HepG2 (cell line): ENCODE measurements around the gene JUND. TPM values are rescaled to one million over a fixed set of nuclear protein-coding genes. Genes with fewer than 3 reads are reported as not detected.

Source experiments
- JUNB ChIP-seq: sonication (generic); formaldehyde crosslinking; IDR thresholded peaks from 2 replicates; pipeline ENCODE4 v1.8.0; 2022; ENCODE audit warnings: missing genetic modification reagents, mild to moderate bottlenecking, borderline replicate concordance
- NFAT5 ChIP-seq: sonication (generic); formaldehyde crosslinking; IDR thresholded peaks from 2 replicates; pipeline ENCODE4 v1.4.0; 2020; ENCODE audit warnings: missing genetic modification reagents
- NFE2L1 ChIP-seq: sonication (generic); formaldehyde crosslinking; IDR thresholded peaks from 2 replicates; pipeline ENCODE4 v1.4.0; 2020; ENCODE audit warnings: missing genetic modification reagents, mild to moderate bottlenecking, borderline replicate concordance
- NR2F2 ChIP-seq: IDR thresholded peaks from 2 replicates; pipeline ENCODE4 v1.6.1; 2012; ENCODE audit warnings: low read depth, inconsistent platforms, borderline replicate concordance
- PHF8 ChIP-seq: sonication (generic); formaldehyde crosslinking; IDR thresholded peaks from 2 replicates; pipeline ENCODE4 v1.5.0; 2020; ENCODE audit warnings: missing genetic modification reagents
- SALL1 ChIP-seq: sonication (generic); formaldehyde crosslinking; IDR thresholded peaks from 2 replicates; pipeline ENCODE4 v1.8.0; 2022; ENCODE audit warnings: mild to moderate bottlenecking, missing genetic modification reagents
- SOX13 ChIP-seq, 3 experiments: fragments of 450-650 bp in 1 of 3; sonication (generic) in 1 of 3; formaldehyde crosslinking in 1 of 3; IDR thresholded peaks in 2 of 3; conservative IDR thresholded peaks in 1 of 3; 2 replicates each; pipeline versions ENCODE4 v1.5.0 to v1.6.1; 2016 to 2020; ENCODE audit warnings: antibody characterized with exemption in 1 of 3, mild to moderate bottlenecking in 1 of 3, missing compliant biosample characterization in 1 of 3, missing genetic modification reagents in 1 of 3, moderate library complexity in 1 of 3
- SRSF1 ChIP-seq: fragments of 200-400 bp; formaldehyde crosslinking; optimal IDR thresholded peaks from 2 replicates; pipeline ENCODE3; 2017; ENCODE audit warnings: mild to moderate bottlenecking, low read depth, low read length, moderate library complexity
- SRSF4 ChIP-seq: fragments of 200-400 bp; formaldehyde crosslinking; IDR thresholded peaks from one replicate; pipeline ENCODE4 v1.6.1; 2018; ENCODE audit warnings: mild to moderate bottlenecking, low read depth, low read length, moderate library complexity; ENCODE audit not compliant: poor library complexity, severe bottlenecking
- ZMAT3 ChIP-seq: sonication (generic); formaldehyde crosslinking; conservative IDR thresholded peaks from 2 replicates; pipeline ENCODE4 v1.7.0; 2021; ENCODE audit warnings: missing genetic modification reagents
- ZMYM4 ChIP-seq: sonication (generic); formaldehyde crosslinking; IDR thresholded peaks from 2 replicates; pipeline ENCODE4 v1.8.1; 2023; ENCODE audit warnings: mild to moderate bottlenecking, missing genetic modification reagents
- ZNF143 ChIP-seq: sonication (generic); formaldehyde crosslinking; IDR thresholded peaks from 2 replicates; pipeline ENCODE4 v1.4.0; 2020; ENCODE audit warnings: missing genetic modification reagents
- ZNF550 ChIP-seq: sonication (generic); formaldehyde crosslinking; IDR thresholded peaks from 2 replicates; pipeline ENCODE4 v1.4.0; 2020; ENCODE audit warnings: mild to moderate bottlenecking, missing genetic modification reagents, borderline replicate concordance
- ZNF891 ChIP-seq: sonication (generic); formaldehyde crosslinking; IDR thresholded peaks from 2 replicates; pipeline ENCODE4 v1.5.0; 2020; ENCODE audit warnings: mild to moderate bottlenecking, missing genetic modification reagents
- polyA plus RNA-seq, 8 experiments: library from polyadenylated mRNA; depleted of rRNA in 3 of 8; stranded (reverse) in 7 of 8; unstranded in 1 of 8; fragments of >200 nt; fragmentation: Illumina TruSeq in 4 of 8; extraction: Trizol in 4 of 8; gene quantifications; 2 replicates each; pipeline versions ENCODE4 v1.2.1 to v1.2.3, GENCODE V29; 2011 to 2016; ENCODE audit warnings: low read depth in 4 of 8, missing spikeins in 1 of 8, mixed read lengths in 1 of 8; ENCODE audit not compliant: insufficient read depth in 1 of 8
- total RNA-seq, 5 experiments: library from RNA; depleted of rRNA; stranded (reverse); fragments of >200 nt; fragmentation: Illumina TruSeq; extraction: Trizol; gene quantifications; 2 replicates each; pipeline ENCODE4 v1.2.3, GENCODE V29; 2016; ENCODE audit warnings: low read depth in 1 of 5
- TF ChIP-seq, protein P1 (sequence below): sonication (generic); formaldehyde crosslinking; IDR thresholded peaks from 2 replicates; pipeline ENCODE4 v1.4.0; 2020; ENCODE audit warnings: mild to moderate bottlenecking, missing genetic modification reagents
- TF ChIP-seq, protein P2 (sequence below): sonication (generic); formaldehyde crosslinking; IDR thresholded peaks from 2 replicates; pipeline ENCODE4 v1.8.1; 2022; ENCODE audit warnings: mild to moderate bottlenecking, missing genetic modification reagents
- TF ChIP-seq, protein P3 (sequence below): sonication (generic); formaldehyde crosslinking; IDR thresholded peaks from 2 replicates; pipeline ENCODE4 v1.4.0; 2020; ENCODE audit warnings: missing genetic modification reagents

The JUND gene
- total and polyA plus RNA-seq, 2 of the 13 experiments (the other 11 are each of a cell fraction or from before 2014, with no cell fraction given), result 41.2 to 59.8 TPM

DNA sequence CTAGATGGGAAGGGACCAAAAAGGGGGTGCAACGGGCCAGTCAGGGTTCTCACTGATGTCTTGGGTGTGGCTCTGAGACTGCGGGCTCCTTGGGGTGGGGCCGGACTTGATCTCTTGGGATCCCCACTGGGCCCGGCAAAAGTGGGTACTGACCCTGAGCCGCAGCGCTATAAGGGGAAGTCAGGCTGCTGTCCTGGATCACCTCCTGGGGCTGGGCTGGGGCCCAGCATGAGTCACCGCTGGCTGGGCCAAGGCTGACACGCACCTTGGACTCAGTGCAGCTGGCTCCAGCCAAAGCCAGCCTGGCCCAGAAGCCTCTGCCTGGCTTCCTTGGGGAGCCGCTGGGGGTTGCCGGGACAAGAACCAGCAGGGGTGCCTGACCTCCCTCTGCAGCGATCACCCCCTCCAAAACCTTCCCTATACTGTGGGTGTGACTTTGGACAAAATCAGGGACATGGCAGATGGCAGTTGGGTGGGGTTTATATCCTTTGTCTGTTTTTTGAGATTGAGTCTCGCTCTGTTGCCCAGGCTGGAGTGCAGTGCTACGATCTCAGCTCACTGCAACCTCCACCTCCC lies 6.6 kb downstream of the JUND start (continued):
- TF ChIP-seq, protein P1, sequence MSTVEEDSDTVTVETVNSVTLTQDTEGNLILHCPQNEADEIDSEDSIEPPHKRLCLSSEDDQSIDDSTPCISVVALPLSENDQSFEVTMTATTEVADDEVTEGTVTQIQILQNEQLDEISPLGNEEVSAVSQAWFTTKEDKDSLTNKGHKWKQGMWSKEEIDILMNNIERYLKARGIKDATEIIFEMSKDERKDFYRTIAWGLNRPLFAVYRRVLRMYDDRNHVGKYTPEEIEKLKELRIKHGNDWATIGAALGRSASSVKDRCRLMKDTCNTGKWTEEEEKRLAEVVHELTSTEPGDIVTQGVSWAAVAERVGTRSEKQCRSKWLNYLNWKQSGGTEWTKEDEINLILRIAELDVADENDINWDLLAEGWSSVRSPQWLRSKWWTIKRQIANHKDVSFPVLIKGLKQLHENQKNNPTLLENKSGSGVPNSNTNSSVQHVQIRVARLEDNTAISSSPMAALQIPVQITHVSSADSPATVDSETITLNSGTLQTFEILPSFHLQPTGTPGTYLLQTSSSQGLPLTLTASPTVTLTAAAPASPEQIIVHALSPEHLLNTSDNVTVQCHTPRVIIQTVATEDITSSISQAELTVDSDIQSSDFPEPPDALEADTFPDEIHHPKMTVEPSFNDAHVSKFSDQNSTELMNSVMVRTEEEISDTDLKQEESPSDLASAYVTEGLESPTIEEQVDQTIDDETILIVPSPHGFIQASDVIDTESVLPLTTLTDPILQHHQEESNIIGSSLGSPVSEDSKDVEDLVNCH, result no peak
- TF ChIP-seq NR2F2 (no peak), SALL1 (CRISPR knock-in tag) (peak; percentile 68), ZMYM4 (CRISPR knock-in tag) (no peak; the same call in 1 of the 2 replicates), SRSF4 (no peak), ZNF550 (CRISPR knock-in tag) (no peak), SOX13 (IDR thresholded peaks at IDR 0.05) (no peak), SOX13 (CRISPR knock-in tag; conservative IDR thresholded peaks at IDR 0.05 in 1 of 2, IDR thresholded peaks at IDR 0.05 in 1 of 2) (0 out of 4 replicates have a peak, but pooled peaks of 1 of the 2 experiments have one; percentile 24), ZNF891 (CRISPR knock-in tag) (no peak), ZNF143 (CRISPR knock-in tag) (peak; percentile 63; the same call in 1 of the 2 replicates), PHF8 (peak; percentile 36; the same call in 1 of the 2 replicates), ZMAT3 (CRISPR knock-in tag) (0 out of 2 replicates have a peak, but pooled peaks have one; percentile 30), NFAT5 (CRISPR knock-in tag) (no peak), SRSF1 (no peak), JUNB (CRISPR knock-in tag) (peak; percentile 85), NFE2L1 (no peak)
- TF ChIP-seq, protein P2, sequence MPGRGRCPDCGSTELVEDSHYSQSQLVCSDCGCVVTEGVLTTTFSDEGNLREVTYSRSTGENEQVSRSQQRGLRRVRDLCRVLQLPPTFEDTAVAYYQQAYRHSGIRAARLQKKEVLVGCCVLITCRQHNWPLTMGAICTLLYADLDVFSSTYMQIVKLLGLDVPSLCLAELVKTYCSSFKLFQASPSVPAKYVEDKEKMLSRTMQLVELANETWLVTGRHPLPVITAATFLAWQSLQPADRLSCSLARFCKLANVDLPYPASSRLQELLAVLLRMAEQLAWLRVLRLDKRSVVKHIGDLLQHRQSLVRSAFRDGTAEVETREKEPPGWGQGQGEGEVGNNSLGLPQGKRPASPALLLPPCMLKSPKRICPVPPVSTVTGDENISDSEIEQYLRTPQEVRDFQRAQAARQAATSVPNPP (CRISPR knock-in tag), result no peak
- TF ChIP-seq, protein P3, sequence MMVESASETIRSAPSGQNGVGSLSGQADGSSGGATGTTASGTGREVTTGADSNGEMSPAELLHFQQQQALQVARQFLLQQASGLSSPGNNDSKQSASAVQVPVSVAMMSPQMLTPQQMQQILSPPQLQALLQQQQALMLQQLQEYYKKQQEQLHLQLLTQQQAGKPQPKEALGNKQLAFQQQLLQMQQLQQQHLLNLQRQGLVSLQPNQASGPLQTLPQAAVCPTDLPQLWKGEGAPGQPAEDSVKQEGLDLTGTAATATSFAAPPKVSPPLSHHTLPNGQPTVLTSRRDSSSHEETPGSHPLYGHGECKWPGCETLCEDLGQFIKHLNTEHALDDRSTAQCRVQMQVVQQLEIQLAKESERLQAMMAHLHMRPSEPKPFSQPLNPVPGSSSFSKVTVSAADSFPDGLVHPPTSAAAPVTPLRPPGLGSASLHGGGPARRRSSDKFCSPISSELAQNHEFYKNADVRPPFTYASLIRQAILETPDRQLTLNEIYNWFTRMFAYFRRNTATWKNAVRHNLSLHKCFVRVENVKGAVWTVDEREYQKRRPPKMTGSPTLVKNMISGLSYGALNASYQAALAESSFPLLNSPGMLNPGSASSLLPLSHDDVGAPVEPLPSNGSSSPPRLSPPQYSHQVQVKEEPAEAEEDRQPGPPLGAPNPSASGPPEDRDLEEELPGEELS (CRISPR knock-in tag), result peak; percentile 71
